PC-3 (cell line): ENCODE measurements around the gene ABLIM3. TPM values are rescaled to one million over a fixed set of nuclear protein-coding genes. Genes with fewer than 3 reads are reported as not detected.

Source experiments
- ATAC-seq: fragments of 200-7000 bp; cut with Tn5 transposase; 2 replicates; pipeline ENCODE4 v1.9.1; 2020; ENCODE audit warnings: mild to moderate bottlenecking, moderate library complexity
- BruUV-seq: library from RNA; stranded (reverse); fragments of 400-500 nt; replicated peaks from 2 replicates; lab custom pipeline; 2021; lab: Mats Ljungman, UMichigan
- CTCF ChIA-PET: fragments of 300-600 bp; sonication (Branson Sonifier 250); formaldehyde crosslinking; loops from one replicate; lab custom pipeline; 2022; ENCODE audit warnings: antibody characterized with exemption; lab: Charles Lee
- POLR2A ChIA-PET: fragments of 300-600 bp; sonication (Branson Sonifier 250); formaldehyde crosslinking; loops from one replicate; lab custom pipeline; 2022; ENCODE audit warnings: antibody characterized with exemption; ENCODE audit not compliant: unreplicated experiment; lab: Charles Lee
- DNase-seq: peaks from one replicate; pipeline ENCODE4 v3.0.0-alpha.2; 2015
- H2AFZ ChIP-seq: fragments of 300-600 bp; sonication (generic); 2 replicates; pipeline ENCODE4 v1.6.0; 2016; ENCODE audit warnings: antibody characterized with exemption, low read length
- H3F3A ChIP-seq: fragments of 300-600 bp; sonication (generic); one replicate; pipeline ENCODE4 v1.6.0; 2017; ENCODE audit warnings: antibody characterized with exemption, low read length, control low read depth, mild to moderate bottlenecking; ENCODE audit not compliant: unreplicated experiment
- H3K27ac ChIP-seq: fragments of 300-600 bp; sonication (generic); 2 replicates; pipeline ENCODE4 v1.5.1; 2016; ENCODE audit warnings: mild to moderate bottlenecking, low read length
- H3K27me3 ChIP-seq: fragments of 300-600 bp; sonication (generic); 2 replicates; pipeline ENCODE4 v1.6.1; 2016; ENCODE audit warnings: low read length, mixed read lengths
- H3K36me3 ChIP-seq: fragments of 300-600 bp; sonication (generic); 2 replicates; pipeline ENCODE4 v1.6.1; 2016; ENCODE audit warnings: low read depth, mixed run types, low read length, mixed read lengths
- H3K4me1 ChIP-seq: fragments of 300-600 bp; sonication (generic); 2 replicates; pipeline ENCODE4 v1.5.1; 2016; ENCODE audit warnings: low read length; ENCODE audit not compliant: insufficient read depth
- H3K4me2 ChIP-seq: fragments of 300-600 bp; sonication (generic); 2 replicates; pipeline ENCODE4 v1.6.0; 2016; ENCODE audit warnings: low read length
- H3K4me3 ChIP-seq: fragments of 300-600 bp; sonication (generic); 2 replicates; pipeline ENCODE4 v1.5.1; 2016; ENCODE audit warnings: mild to moderate bottlenecking, low read length, mixed read lengths
- H3K79me2 ChIP-seq: fragments of 300-600 bp; sonication (generic); 2 replicates; pipeline ENCODE4 v1.6.1; 2017; ENCODE audit warnings: low read length, mixed read lengths
- H3K9ac ChIP-seq: fragments of 300-600 bp; sonication (generic); 2 replicates; pipeline ENCODE4 v1.6.0; 2016; ENCODE audit warnings: mild to moderate bottlenecking, low read length
- H3K9me2 ChIP-seq: fragments of 300-600 bp; sonication (generic); replicated peaks from 2 replicates; pipeline ENCODE4 v1.6.1; 2016; ENCODE audit warnings: mixed run types, low read length, mixed read lengths
- H3K9me3 ChIP-seq: fragments of 300-600 bp; sonication (generic); 2 replicates; pipeline ENCODE4 v1.6.1; 2016; ENCODE audit warnings: low read length, mixed read lengths
- H4K20me1 ChIP-seq: fragments of 300-600 bp; sonication (generic); 2 replicates; pipeline ENCODE4 v1.6.1; 2016; ENCODE audit warnings: low read length, mixed read lengths
- EZH2 ChIP-seq: fragments of 300-600 bp; sonication (generic); IDR thresholded peaks from one replicate; pipeline ENCODE4 v1.6.1; 2017; ENCODE audit warnings: antibody characterized with exemption, mild to moderate bottlenecking, low read length; ENCODE audit not compliant: unreplicated experiment
- EZH2phosphoT487 ChIP-seq: fragments of 300-600 bp; sonication (generic); IDR thresholded peaks from 2 replicates; pipeline ENCODE4 v1.6.1; 2018; ENCODE audit warnings: mild to moderate bottlenecking, antibody characterized with exemption, low read length, borderline replicate concordance
- intact Hi-C: fragments of 100-400 bp; cut with micrococcal nuclease; formaldehyde crosslinking; loops from 2 replicates; pipeline ENCODE4 v1.9.0; 2023
- total RNA-seq: library from RNA; depleted of rRNA; stranded (reverse); fragments of >200 nt; gene quantifications from 2 replicates; pipeline ENCODE4 v1.2.3, GENCODE V29; 2014
- TF ChIP-seq, protein P1 (sequence below): fragments of 300-600 bp; sonication (generic); conservative IDR thresholded peaks from 2 replicates; pipeline ENCODE4 v1.5.1; 2017; ENCODE audit warnings: antibody characterized with exemption, low read depth, mild to moderate bottlenecking, low read length

ABLIM3 gene
- total RNA-seq, 1 experiment from 2014 or later = 43.6 TPM

DNA sequence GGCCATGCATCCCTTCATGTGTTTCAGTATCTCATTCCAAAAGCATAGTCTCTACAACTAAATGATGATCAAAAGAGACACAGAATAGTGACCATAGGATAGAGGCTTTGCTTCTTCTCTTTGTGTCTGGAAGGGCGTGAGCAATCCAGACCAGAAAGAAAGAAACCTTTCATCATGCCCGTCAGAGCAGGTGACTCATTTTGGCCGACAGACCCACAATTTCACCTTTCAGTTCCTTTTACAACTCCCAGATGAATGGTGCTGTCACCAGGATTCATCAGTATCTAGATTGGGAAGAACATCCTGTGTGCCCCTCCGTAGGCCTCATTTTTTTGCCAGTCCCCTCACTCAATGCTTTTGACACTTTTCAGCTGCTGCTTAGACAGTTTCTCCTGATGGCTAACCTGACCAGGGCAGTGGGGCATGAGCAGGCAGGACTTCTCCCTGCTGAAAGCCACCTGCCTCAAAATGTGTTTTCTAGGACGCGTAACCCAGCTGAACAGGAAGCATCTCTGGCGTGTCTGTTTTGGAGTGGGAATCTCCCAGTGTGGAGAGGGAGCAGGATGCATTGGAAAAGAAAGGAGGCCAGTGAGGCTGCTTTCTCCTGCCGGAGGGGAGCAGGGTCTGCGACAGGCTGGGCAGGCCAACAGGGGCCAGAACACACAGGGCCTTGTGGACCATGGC is 21.2 kb downstream of the ABLIM3 start:
- H4K20me1 ChIP-seq = no peaks in the 10 kb centered on the region
- H3K27me3 ChIP-seq = no peaks in the 10 kb centered on the region
- H3K36me3 ChIP-seq = no peaks in the 10 kb centered on the region
- H3K9me2 ChIP-seq = no peaks in the 10 kb centered on the region
- intact Hi-C loops = loop anchor here (1.0 kb wide), 5 partner anchors 10 to 67 kb away; no protein-coding TSS in a partner anchor
- BruUV-seq = no TSS peak
- ATAC-seq (peak; percentile 92), DNase-seq (peak; percentile 98)
- H3K4me1 ChIP-seq = peaks cover 35% of the 10 kb centered on the region
- H3K4me3 ChIP-seq = no peak overlapping the region
- H3K27ac ChIP-seq = peak overlapping the region; percentile 72
- H3K9ac ChIP-seq = peak overlapping the region; percentile 14
- peaks cover 63% of the 10 kb centered on the region for H3K79me2 ChIP-seq
- TF ChIP-seq EZH2 (no peak), EZH2phosphoT487 (no peak)
- TF ChIP-seq, protein P1, sequence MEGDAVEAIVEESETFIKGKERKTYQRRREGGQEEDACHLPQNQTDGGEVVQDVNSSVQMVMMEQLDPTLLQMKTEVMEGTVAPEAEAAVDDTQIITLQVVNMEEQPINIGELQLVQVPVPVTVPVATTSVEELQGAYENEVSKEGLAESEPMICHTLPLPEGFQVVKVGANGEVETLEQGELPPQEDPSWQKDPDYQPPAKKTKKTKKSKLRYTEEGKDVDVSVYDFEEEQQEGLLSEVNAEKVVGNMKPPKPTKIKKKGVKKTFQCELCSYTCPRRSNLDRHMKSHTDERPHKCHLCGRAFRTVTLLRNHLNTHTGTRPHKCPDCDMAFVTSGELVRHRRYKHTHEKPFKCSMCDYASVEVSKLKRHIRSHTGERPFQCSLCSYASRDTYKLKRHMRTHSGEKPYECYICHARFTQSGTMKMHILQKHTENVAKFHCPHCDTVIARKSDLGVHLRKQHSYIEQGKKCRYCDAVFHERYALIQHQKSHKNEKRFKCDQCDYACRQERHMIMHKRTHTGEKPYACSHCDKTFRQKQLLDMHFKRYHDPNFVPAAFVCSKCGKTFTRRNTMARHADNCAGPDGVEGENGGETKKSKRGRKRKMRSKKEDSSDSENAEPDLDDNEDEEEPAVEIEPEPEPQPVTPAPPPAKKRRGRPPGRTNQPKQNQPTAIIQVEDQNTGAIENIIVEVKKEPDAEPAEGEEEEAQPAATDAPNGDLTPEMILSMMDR = no peak
- ChIA-PET CTCF (no interaction called here), POLR2A (interaction anchor here (0.7 kb wide), 1 partner anchor 13 kb away, joined by 4 read pairs; no protein-coding TSS in a partner anchor)
- no peaks in the 10 kb centered on the region for H3K9me3 ChIP-seq
- peak overlapping the region; percentile 5; the same call in 1 of the 2 replicates for H2AFZ ChIP-seq
- peaks cover 4% of the 10 kb centered on the region for H3F3A ChIP-seq
- peak overlapping the region; percentile 47 for H3K4me2 ChIP-seq

DNA sequence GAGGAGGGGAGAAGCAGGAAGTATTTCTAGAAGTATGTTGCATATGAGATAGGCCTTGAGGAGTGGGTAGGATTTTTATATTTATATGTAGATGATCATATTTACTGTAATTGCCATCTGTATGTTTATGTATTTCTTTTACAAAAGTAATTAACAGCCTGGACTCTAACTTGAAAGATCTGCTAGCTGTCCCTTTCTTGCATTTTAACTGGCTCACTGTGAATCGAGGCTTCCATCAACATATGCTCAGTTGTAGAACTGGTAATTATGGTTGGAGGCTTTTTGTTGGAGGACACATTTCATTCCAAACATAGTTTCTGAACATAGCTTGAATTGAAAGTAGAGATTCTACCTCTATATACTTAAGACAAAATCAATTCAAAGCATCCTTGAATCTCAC is 23.4 kb downstream of the ABLIM3 start:
- Histone ChIP-seq H3K79me2 (peaks cover 55% of the 10 kb centered on the region), H3K36me3 (no peaks in the 10 kb centered on the region), H3K4me1 (peaks cover 35% of the 10 kb centered on the region), H2AFZ (no peak overlapping the region), H3K27ac (no peak overlapping the region), H3K9me3 (no peaks in the 10 kb centered on the region), H3K9ac (no peak overlapping the region), H3F3A (peaks cover 4% of the 10 kb centered on the region), H3K9me2 (no peaks in the 10 kb centered on the region), H4K20me1 (no peaks in the 10 kb centered on the region), H3K27me3 (no peaks in the 10 kb centered on the region), H3K4me2 (no peak overlapping the region), H3K4me3 (no peak overlapping the region)
- ChIA-PET POLR2A (no interaction called here), CTCF (interaction anchor here (1.4 kb wide), 1 partner anchor 23 kb away, joined by 4 read pairs; the partner anchor contains the start of gene ABLIM3)
- DNase-seq = no peak
- no peak for ATAC-seq
- TF ChIP-seq, protein P1 = no peak
- TF ChIP-seq EZH2 (no peak), EZH2phosphoT487 (no peak)
- BruUV-seq = no TSS peak
- intact Hi-C loops = no loop called here

DNA sequence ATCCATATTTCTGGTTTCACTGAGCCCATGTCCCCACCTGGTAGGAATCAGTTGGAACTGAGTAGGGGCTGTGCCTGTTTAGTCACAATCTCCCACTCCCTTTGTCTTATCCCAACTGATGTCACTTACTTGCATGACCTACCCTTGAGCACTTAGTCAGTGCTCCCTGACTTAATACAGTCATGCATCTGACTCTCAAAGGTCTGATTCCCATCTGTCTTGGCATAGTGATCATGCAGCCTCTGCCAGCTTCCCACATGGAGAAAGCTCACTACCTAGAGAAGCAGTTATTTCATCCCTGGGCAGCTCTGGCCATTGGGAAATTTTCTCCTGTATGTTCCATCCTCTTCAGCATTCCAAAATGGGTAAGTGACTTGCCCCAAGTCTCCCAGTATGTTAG is 24.8 kb downstream of the ABLIM3 start:
- no peaks in the 10 kb centered on the region for H4K20me1 ChIP-seq
- peak overlapping the region; percentile 19 for H3K27ac ChIP-seq
- peaks cover 42% of the 10 kb centered on the region for H3K79me2 ChIP-seq
- H3K27me3 ChIP-seq = no peaks in the 10 kb centered on the region
- no peak overlapping the region for H3K4me2 ChIP-seq
- intact Hi-C loops = no loop called here
- no peaks in the 10 kb centered on the region for H3K9me2 ChIP-seq
- no peak overlapping the region for H2AFZ ChIP-seq
- ATAC-seq (0 out of 2 replicates have a peak, but pooled peaks have one; percentile 2), DNase-seq (peak; percentile 61)
- peaks cover 34% of the 10 kb centered on the region for H3K4me1 ChIP-seq
- POLR2A ChIA-PET = no interaction called here
- BruUV-seq = no TSS peak
- H3K4me3 ChIP-seq = no peak overlapping the region
- peaks cover 4% of the 10 kb centered on the region for H3F3A ChIP-seq
- TF ChIP-seq, protein P1 = no peak
- TF ChIP-seq EZH2 (no peak), EZH2phosphoT487 (no peak)
- no peaks in the 10 kb centered on the region for H3K36me3 ChIP-seq
- H3K9me3 ChIP-seq = no peaks in the 10 kb centered on the region
- CTCF ChIA-PET = no interaction called here
- no peak overlapping the region for H3K9ac ChIP-seq
